Astrocyte of the spinal cord (primary cell): ENCODE results near the gene TGM2.
A peak's percentile ranks its signal among the peaks of the same experiment; 100 is the strongest.

ENCODE experiments used
- DNase-seq: peaks from one replicate; pipeline ENCODE4 v3.0.0; 2011; ENCODE audit warnings: low read depth, low spot score
- H3K4me3 ChIP-seq: 2 replicates; pipeline ENCODE4 v1.5.1; 2011; ENCODE audit warnings: low read depth, mild to moderate bottlenecking, low read length, moderate library complexity
- CTCF ChIP-seq: IDR thresholded peaks from 2 replicates; pipeline ENCODE4 v1.5.1; 2012; ENCODE audit warnings: low read depth, mild to moderate bottlenecking, low read length, inconsistent platforms
- in situ Hi-C: cut with HindIII; loops from 2 replicates; pipeline ENCODE4 v1.10.0; 2017; ENCODE audit warnings: low sequenced_read_pairs

The TGM2 gene

GRCh38 chr20:38155811-38156210 is 9.3 kb downstream of the TGM2 start:
- TF ChIP-seq CTCF, result no peak
- DNase-seq, result no peak
- in situ Hi-C loops, result no loop called here
- H3K4me3 ChIP-seq, result no peak overlapping the region

GRCh38 chr20:38153401-38153800 is 11.7 kb downstream of the TGM2 start:
- no peak for TF ChIP-seq CTCF

GRCh38 chr20:38152621-38153221 is 12.3 kb downstream of the TGM2 start:
- TF ChIP-seq CTCF, result no peak
- in situ Hi-C loops, result no loop called here
- no peak overlapping the region for H3K4me3 ChIP-seq
- DNase-seq, result peak; percentile 78

More at GRCh38 chr20:38153401-38153800, 11.7 kb downstream of the TGM2 start:
- no peak overlapping the region for H3K4me3 ChIP-seq
- in situ Hi-C loops, result no loop called here
- no peak for DNase-seq

DNA sequence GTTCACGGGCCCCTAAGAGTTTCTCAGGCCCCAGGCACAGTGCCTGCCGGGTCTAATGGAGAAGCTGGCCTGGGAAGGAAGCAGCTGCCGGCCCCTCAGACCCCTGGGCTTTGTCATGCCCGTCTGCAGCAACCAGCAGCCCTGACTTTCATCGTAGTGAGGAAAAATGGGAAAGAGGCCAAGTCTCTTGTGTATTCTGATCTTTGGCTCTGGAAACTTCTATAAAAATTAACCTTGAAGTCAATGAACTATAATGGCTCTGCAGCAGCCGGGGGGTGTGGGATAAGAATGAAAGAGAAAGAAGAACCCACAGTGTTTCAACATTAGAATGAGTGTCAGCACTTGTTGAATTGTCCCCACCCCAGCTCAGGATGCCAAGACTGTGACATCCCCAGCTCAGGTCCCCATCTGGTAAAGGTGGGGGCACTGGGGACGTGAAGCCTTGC is 12.9 kb downstream of the TGM2 start:
- peak; percentile 72 for DNase-seq
- TF ChIP-seq CTCF, result no peak
- in situ Hi-C loops, result no loop called here
- H3K4me3 ChIP-seq, result no peak overlapping the region

GRCh38 chr20:38151455-38151854 is 13.6 kb downstream of the TGM2 start:
- in situ Hi-C loops, result no loop called here
- H3K4me3 ChIP-seq, result no peak overlapping the region
- DNase-seq, result no peak
- no peak for TF ChIP-seq CTCF

GRCh38 chr20:38150335-38151170 is 14.5 kb downstream of the TGM2 start:
- H3K4me3 ChIP-seq, result no peak overlapping the region
- TF ChIP-seq CTCF, result no peak
- in situ Hi-C loops, result no loop called here
- no peak for DNase-seq
